KMS-11 (cell line): ENCODE data around the gene BMAL1.

Experiments used
- H2AFZ ChIP-seq: fragments of 200-600 bp; sonication (generic); 2 replicates; pipeline ENCODE4 v1.6.1; 2016; ENCODE audit warnings: antibody characterized with exemption, mixed run types, low read depth
- H3K27ac ChIP-seq: fragments of 200-600 bp; sonication (generic); 2 replicates; pipeline ENCODE4 v1.6.1; 2016; ENCODE audit warnings: mild to moderate bottlenecking, mixed run types
- H3K27me3 ChIP-seq: fragments of 200-600 bp; sonication (generic); 2 replicates; pipeline ENCODE4 v1.6.1; 2017; ENCODE audit warnings: mild to moderate bottlenecking, low read depth, mixed run types, moderate library complexity; ENCODE audit not compliant: insufficient read depth
- H3K36me3 ChIP-seq: fragments of 200-600 bp; sonication (generic); 2 replicates; pipeline ENCODE4 v1.6.1; 2017; ENCODE audit warnings: mild to moderate bottlenecking, mixed run types; ENCODE audit not compliant: insufficient read depth
- H3K4me1 ChIP-seq: fragments of 200-600 bp; sonication (generic); 2 replicates; pipeline ENCODE4 v1.6.1; 2016; ENCODE audit warnings: mild to moderate bottlenecking, low read depth, mixed run types; ENCODE audit not compliant: poor library complexity, severe bottlenecking
- H3K4me2 ChIP-seq: fragments of 200-600 bp; sonication (generic); 2 replicates; pipeline ENCODE4 v1.7.0; 2016; ENCODE audit warnings: mild to moderate bottlenecking, mixed run types
- H3K4me3 ChIP-seq: fragments of 200-600 bp; sonication (generic); IDR thresholded peaks from 2 replicates; pipeline ENCODE4 v1.6.1; 2017; ENCODE audit warnings: low read depth, low read length, mixed read lengths; ENCODE audit not compliant: insufficient read depth
- H3K79me2 ChIP-seq: fragments of 200-600 bp; sonication (generic); 2 replicates; pipeline ENCODE4 v1.6.1; 2016; ENCODE audit warnings: low read depth, mixed run types; ENCODE audit not compliant: insufficient read depth
- H3K9ac ChIP-seq: fragments of 200-600 bp; sonication (generic); 2 replicates; pipeline ENCODE4 v1.6.1; 2016; ENCODE audit warnings: mild to moderate bottlenecking, mixed run types
- H4K20me1 ChIP-seq: fragments of 200-600 bp; sonication (generic); 2 replicates; pipeline ENCODE4 v1.6.1; 2016; ENCODE audit warnings: mild to moderate bottlenecking, mixed run types; ENCODE audit not compliant: insufficient read depth
- CTCF ChIP-seq: fragments of 200-600 bp; sonication (generic); conservative IDR thresholded peaks from 2 replicates; pipeline ENCODE4 v1.6.1; 2017; ENCODE audit warnings: low read depth, mild to moderate bottlenecking, antibody characterized with exemption, low read length, moderate library complexity, mixed read lengths

The BMAL1 gene

GRCh38 chr11:13238879-13239514 lies 38.6 kb upstream of the BMAL1 start:
- H3K9ac ChIP-seq: no peak overlapping the region
- H3K36me3 ChIP-seq: no peaks in the 10 kb centered on the region
- H2AFZ ChIP-seq: peak overlapping the region; percentile 42; the same call in 1 of the 2 replicates
- no peak overlapping the region for H3K4me2 ChIP-seq
- peaks cover 4% of the 10 kb centered on the region for H3K4me1 ChIP-seq
- no peak overlapping the region for H3K4me3 ChIP-seq
- no peak overlapping the region for H3K27ac ChIP-seq
- H3K27me3 ChIP-seq: no peaks in the 10 kb centered on the region
- H4K20me1 ChIP-seq: no peaks in the 10 kb centered on the region
- H3K79me2 ChIP-seq: no peaks in the 10 kb centered on the region
- peak; percentile 96 for TF ChIP-seq CTCF

GRCh38 chr11:13242564-13242963 lies 35.0 kb upstream of the BMAL1 start:
- no peaks in the 10 kb centered on the region for H3K79me2 ChIP-seq
- H3K27me3 ChIP-seq: no peaks in the 10 kb centered on the region
- no peaks in the 10 kb centered on the region for H3K36me3 ChIP-seq
- peaks cover 4% of the 10 kb centered on the region for H3K4me1 ChIP-seq
- H3K4me2 ChIP-seq: no peak overlapping the region
- no peak overlapping the region for H3K4me3 ChIP-seq
- TF ChIP-seq CTCF: no peak
- H3K9ac ChIP-seq: no peak overlapping the region
- H4K20me1 ChIP-seq: no peaks in the 10 kb centered on the region
- no peak overlapping the region for H3K27ac ChIP-seq
- H2AFZ ChIP-seq: no peak overlapping the region

GRCh38 chr11:13247606-13248296 lies 29.8 kb upstream of the BMAL1 start:
- Histone ChIP-seq H3K79me2 (no peaks in the 10 kb centered on the region), H3K4me3 (no peak overlapping the region), H2AFZ (no peak overlapping the region), H3K9ac (no peak overlapping the region), H3K27me3 (no peaks in the 10 kb centered on the region), H3K4me2 (no peak overlapping the region), H3K36me3 (no peaks in the 10 kb centered on the region), H4K20me1 (no peaks in the 10 kb centered on the region), H3K4me1 (no peaks in the 10 kb centered on the region), H3K27ac (no peak overlapping the region)
- no peak for TF ChIP-seq CTCF

GRCh38 chr11:13249177-13249576 lies 28.4 kb upstream of the BMAL1 start:
- no peak overlapping the region for H3K4me2 ChIP-seq
- no peak overlapping the region for H3K4me3 ChIP-seq
- H4K20me1 ChIP-seq: no peaks in the 10 kb centered on the region
- H3K4me1 ChIP-seq: no peaks in the 10 kb centered on the region
- no peak overlapping the region for H3K9ac ChIP-seq
- H3K27me3 ChIP-seq: no peaks in the 10 kb centered on the region
- no peak overlapping the region for H2AFZ ChIP-seq
- no peaks in the 10 kb centered on the region for H3K79me2 ChIP-seq
- no peaks in the 10 kb centered on the region for H3K36me3 ChIP-seq
- TF ChIP-seq CTCF: no peak
- no peak overlapping the region for H3K27ac ChIP-seq
